K562 (cell line): ENCODE results near the gene KIF5A. TPM values are rescaled to one million over a fixed set of nuclear protein-coding genes. Genes with fewer than 3 reads are reported as not detected.

Experiments used
- BCOR ChIP-seq: fragments of 450-650 bp; IDR thresholded peaks from 2 replicates; pipeline ENCODE4 v1.6.1; 2016
- CHD1 ChIP-seq: fragments of 200-600 bp; sonication (generic); IDR thresholded peaks from one replicate; pipeline ENCODE4 v1.6.1; 2012; ENCODE audit warnings: mild to moderate bottlenecking, moderate library complexity, low read length, inconsistent platforms
- ETV6 ChIP-seq, 3 experiments: fragments of 150-350 bp in 1 of 3; sonication (generic) in 1 of 3; formaldehyde crosslinking in 1 of 3; IDR thresholded peaks; 2 replicates each; pipeline versions ENCODE4 v1.6.1 to v1.8.0; 2014 to 2022; ENCODE audit warnings: borderline replicate concordance in 2 of 3, low read depth in 2 of 3, antibody characterized with exemption in 1 of 3, low read length in 1 of 3, mild to moderate bottlenecking in 1 of 3, missing genetic modification reagents in 1 of 3
- FOXK1 ChIP-seq: sonication (generic); formaldehyde crosslinking; IDR thresholded peaks from 2 replicates; pipeline ENCODE4 v1.8.0; 2022; ENCODE audit warnings: missing genetic modification reagents, mild to moderate bottlenecking, borderline replicate concordance
- MAFG ChIP-seq: fragments of 450-650 bp; conservative IDR thresholded peaks from 2 replicates; pipeline ENCODE4 v1.6.1; 2016; ENCODE audit warnings: missing genetic modification characterization, missing compliant biosample characterization
- PATZ1 ChIP-seq: fragments of 250-450 bp; sonication (Bioruptor Pico); IDR thresholded peaks from 2 replicates; pipeline ENCODE4 v1.5.0; 2020; ENCODE audit warnings: mild to moderate bottlenecking, borderline replicate concordance
- PCBP1 ChIP-seq: fragments of 200-400 bp; formaldehyde crosslinking; IDR thresholded peaks from 2 replicates; pipeline ENCODE4 v1.6.1; 2018; ENCODE audit warnings: mild to moderate bottlenecking, low read depth, low read length; ENCODE audit not compliant: poor library complexity, severe bottlenecking
- POLR3A ChIP-seq: IDR thresholded peaks from 2 replicates; pipeline ENCODE4 v1.6.1; 2011; ENCODE audit warnings: borderline replicate concordance, mild to moderate bottlenecking, moderate library complexity; ENCODE audit not compliant: insufficient read length, insufficient read depth; ENCODE audit errors: extremely low read depth
- RFX5 ChIP-seq: IDR thresholded peaks from 2 replicates; pipeline ENCODE4 v1.6.1; 2011; ENCODE audit warnings: low read depth, mild to moderate bottlenecking, improper control_type of control experiment, low read length
- TOE1 ChIP-seq, 2 experiments: fragments of 450-650 bp in 1 of 2; sonication (generic) in 1 of 2; formaldehyde crosslinking in 1 of 2; IDR thresholded peaks; 2 replicates each; pipeline versions ENCODE4 v1.7.1 to v1.8.0; 2016 to 2022; ENCODE audit warnings: borderline replicate concordance in 2 of 2, mild to moderate bottlenecking in 2 of 2, antibody characterized with exemption in 1 of 2, inconsistent platforms in 1 of 2, low read depth in 1 of 2, missing genetic modification reagents in 1 of 2, moderate library complexity in 1 of 2
- polyA plus RNA-seq, 8 experiments: library from polyadenylated mRNA; depleted of rRNA in 4 of 8; stranded (reverse) in 5 of 8; unstranded in 3 of 8; fragments of >200 nt; fragmentation: Nextera tagmentation in 2 of 8; fragmentation: Illumina TruSeq in 1 of 8; extraction: Ambion mirVana in 2 of 8; extraction: Trizol in 1 of 8; gene quantifications; 2 replicates each; pipeline versions ENCODE4 v1.2.1 to v1.2.3, GENCODE V29; 2011 to 2014; ENCODE audit warnings: inconsistent platforms in 1 of 8, missing spikeins in 1 of 8
- total RNA-seq, 7 experiments: library from RNA; depleted of rRNA in 6 of 7; stranded (reverse); fragments of >200 nt in 6 of 7; fragmentation: Illumina TruSeq in 2 of 7; extraction: Trizol in 2 of 7; gene quantifications; 2 replicates each; pipeline versions ENCODE4 v1.2.1 to v1.2.3, GENCODE V29; 2011 to 2021; ENCODE audit warnings: low replicate concordance in 1 of 7
- TF ChIP-seq, protein P1 (sequence below), 3 experiments: fragments of 200-800 bp in 1 of 3; sonication (Bioruptor generic) in 1 of 3; sonication (generic) in 1 of 3; formaldehyde crosslinking in 1 of 3; IDR thresholded peaks; 2 replicates each; pipeline versions ENCODE4 v1.6.1 to v1.8.0; 2016 to 2022; ENCODE audit warnings: mild to moderate bottlenecking in 2 of 3, missing compliant biosample characterization in 2 of 3, missing genetic modification characterization in 2 of 3, missing genetic modification reagents in 1 of 3
- TF ChIP-seq, protein P2 (sequence below): fragments of 450-650 bp; formaldehyde crosslinking; IDR thresholded peaks from 2 replicates; pipeline ENCODE4 v1.4.0; 2020; ENCODE audit warnings: mild to moderate bottlenecking, moderate library complexity
- TF ChIP-seq, protein P3 (sequence below): IDR thresholded peaks from 2 replicates; pipeline ENCODE4 v1.6.1; 2011; ENCODE audit not compliant: insufficient read length; ENCODE audit errors: extremely low read depth

Gene KIF5A
- total and polyA plus RNA-seq, 9 of the 15 experiments (the other 6 are each of a cell fraction or from before 2014, with no cell fraction given), result 3.4 to 17.7 (median 8.0) TPM

- TF ChIP-seq, protein P1, sequence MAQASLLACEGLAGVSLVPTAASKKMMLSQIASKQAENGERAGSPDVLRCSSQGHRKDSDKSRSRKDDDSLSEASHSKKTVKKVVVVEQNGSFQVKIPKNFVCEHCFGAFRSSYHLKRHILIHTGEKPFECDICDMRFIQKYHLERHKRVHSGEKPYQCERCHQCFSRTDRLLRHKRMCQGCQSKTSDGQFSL (CRISPR knock-in tag; IDR thresholded peaks at IDR 0.05), result no peak
- TF ChIP-seq, protein P1 (tag; IDR thresholded peaks at IDR 0.05), result no peak
- TF ChIP-seq FOXK1 (CRISPR knock-in tag) (no peak), PATZ1 (CRISPR knock-in tag) (no peak), POLR3A (no peak), PCBP1 (no peak), BCOR (no peak), TOE1 (IDR thresholded peaks at IDR 0.05; ENCODE audit: borderline replicate concordance) (peak; percentile 37; the same call in 1 of the 2 replicates), TOE1 (CRISPR knock-in tag; IDR thresholded peaks at IDR 0.05; ENCODE audit: borderline replicate concordance, low read depth) (no peak), RFX5 (no peak), ETV6 (IDR thresholded peaks at IDR 0.05; ENCODE audit: borderline replicate concordance in 1 of 2, low read depth in 2 of 2, low read length in 1 of 2) (no peak), ETV6 (CRISPR knock-in tag; IDR thresholded peaks at IDR 0.05; ENCODE audit: borderline replicate concordance) (no peak), MAFG (tag) (no peak), CHD1 (no peak)
- TF ChIP-seq, protein P2, sequence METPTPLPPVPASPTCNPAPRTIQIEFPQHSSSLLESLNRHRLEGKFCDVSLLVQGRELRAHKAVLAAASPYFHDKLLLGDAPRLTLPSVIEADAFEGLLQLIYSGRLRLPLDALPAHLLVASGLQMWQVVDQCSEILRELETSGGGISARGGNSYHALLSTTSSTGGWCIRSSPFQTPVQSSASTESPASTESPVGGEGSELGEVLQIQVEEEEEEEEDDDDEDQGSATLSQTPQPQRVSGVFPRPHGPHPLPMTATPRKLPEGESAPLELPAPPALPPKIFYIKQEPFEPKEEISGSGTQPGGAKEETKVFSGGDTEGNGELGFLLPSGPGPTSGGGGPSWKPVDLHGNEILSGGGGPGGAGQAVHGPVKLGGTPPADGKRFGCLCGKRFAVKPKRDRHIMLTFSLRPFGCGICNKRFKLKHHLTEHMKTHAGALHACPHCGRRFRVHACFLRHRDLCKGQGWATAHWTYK (CRISPR knock-in tag), result no peak
- TF ChIP-seq, protein P3, sequence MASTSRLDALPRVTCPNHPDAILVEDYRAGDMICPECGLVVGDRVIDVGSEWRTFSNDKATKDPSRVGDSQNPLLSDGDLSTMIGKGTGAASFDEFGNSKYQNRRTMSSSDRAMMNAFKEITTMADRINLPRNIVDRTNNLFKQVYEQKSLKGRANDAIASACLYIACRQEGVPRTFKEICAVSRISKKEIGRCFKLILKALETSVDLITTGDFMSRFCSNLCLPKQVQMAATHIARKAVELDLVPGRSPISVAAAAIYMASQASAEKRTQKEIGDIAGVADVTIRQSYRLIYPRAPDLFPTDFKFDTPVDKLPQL, result no peak
These were observed 33.4 kb downstream of the KIF5A start (continued) for GRCh38 chr12:57583008-57583831.
